Endodermal cell (in vitro differentiated cells): ENCODE measurements around the gene SLAMF6. TPM values are rescaled to one million over a fixed set of nuclear protein-coding genes. Genes with fewer than 3 reads are reported as not detected.

ENCODE experiments used
- DNase-seq: peaks from one replicate; pipeline ENCODE4 v3.0.0-alpha.2; 2017
- H3K27ac ChIP-seq: 2 replicates; pipeline ENCODE4 v1.5.1; 2013; ENCODE audit warnings: mild to moderate bottlenecking, low read depth, low read length, moderate library complexity
- H3K27me3 ChIP-seq: 2 replicates; pipeline ENCODE4 v1.6.1; 2013; ENCODE audit warnings: mild to moderate bottlenecking, low read length, moderate library complexity; ENCODE audit not compliant: insufficient read depth, control insufficient read depth, poor library complexity, severe bottlenecking
- H3K36me3 ChIP-seq: 2 replicates; pipeline ENCODE4 v1.7.0; 2013; ENCODE audit warnings: mild to moderate bottlenecking, low read length, moderate library complexity; ENCODE audit not compliant: control insufficient read depth, insufficient read depth
- H3K4me1 ChIP-seq: one replicate; pipeline ENCODE4 v1.7.0; 2013; ENCODE audit warnings: low read length; ENCODE audit not compliant: control insufficient read depth, insufficient read depth
- H3K4me3 ChIP-seq: 2 replicates; pipeline ENCODE4 v1.5.1; 2013; ENCODE audit warnings: mild to moderate bottlenecking, low read length, moderate library complexity
- H3K9ac ChIP-seq: 2 replicates; pipeline ENCODE4 v1.6.1; 2013; ENCODE audit warnings: mild to moderate bottlenecking, low read length, moderate library complexity; ENCODE audit not compliant: poor library complexity, severe bottlenecking; ENCODE audit errors: extremely low read depth
- H3K9me3 ChIP-seq: 2 replicates; pipeline ENCODE4 v1.6.1; 2013; ENCODE audit warnings: mild to moderate bottlenecking, low read length, moderate library complexity; ENCODE audit not compliant: control insufficient read depth
- H3K27ac Mint-ChIP-seq: 2 replicates; pipeline ENCODE4 v1.8.0; 2020; ENCODE audit warnings: mixed read lengths
- H3K27me3 Mint-ChIP-seq: 2 replicates; pipeline ENCODE4 v1.8.0; 2021; ENCODE audit warnings: mild to moderate bottlenecking, mixed read lengths; ENCODE audit not compliant: insufficient read depth
- H3K36me3 Mint-ChIP-seq: 2 replicates; pipeline ENCODE4 v1.8.0; 2020; ENCODE audit warnings: low read depth, mixed read lengths
- H3K4me1 Mint-ChIP-seq: 2 replicates; pipeline ENCODE4 v1.8.0; 2020; ENCODE audit warnings: mixed read lengths
- H3K4me3 Mint-ChIP-seq: 2 replicates; pipeline ENCODE4 v1.8.0; 2020; ENCODE audit warnings: mild to moderate bottlenecking, moderate library complexity, mixed read lengths
- H3K9me3 Mint-ChIP-seq: 2 replicates; pipeline ENCODE4 v1.8.0; 2020; ENCODE audit warnings: mild to moderate bottlenecking, mixed read lengths
- WGBS, 2 experiments: methylation state at CpG; one replicate each; pipeline versions ENCODE4 v1.1.5 to v1.1.7; 2013; ENCODE audit warnings: missing lambda C conversion rate in 2 of 2, mixed read lengths in 1 of 2; ENCODE audit not compliant: insufficient coverage in 1 of 2, insufficient read length in 1 of 2; 5-methylcytosine and 5-hydroxymethylcytosine counted together
- total RNA-seq, 2 donors: library from RNA; stranded (reverse); fragmentation: NEBNext Ultra II Directional in 1 of 2; extraction: Animal tissue kit (Norgen Biotek cat#: 25700) in 1 of 2; gene quantifications; 2 replicates in 1 of 2; 3 replicates in 1 of 2; pipeline ENCODE4 v1.2.1, GENCODE V29; 2021
- TF ChIP-seq, protein P1 (sequence below): fragments of 200-600 bp; sonication (generic); conservative IDR thresholded peaks from 2 replicates; pipeline ENCODE4 v1.5.0; 2021; ENCODE audit warnings: antibody characterized with exemption, mild to moderate bottlenecking

The SLAMF6 gene
- total RNA-seq, 2 donors from 2014 or later: not detected

DNA sequence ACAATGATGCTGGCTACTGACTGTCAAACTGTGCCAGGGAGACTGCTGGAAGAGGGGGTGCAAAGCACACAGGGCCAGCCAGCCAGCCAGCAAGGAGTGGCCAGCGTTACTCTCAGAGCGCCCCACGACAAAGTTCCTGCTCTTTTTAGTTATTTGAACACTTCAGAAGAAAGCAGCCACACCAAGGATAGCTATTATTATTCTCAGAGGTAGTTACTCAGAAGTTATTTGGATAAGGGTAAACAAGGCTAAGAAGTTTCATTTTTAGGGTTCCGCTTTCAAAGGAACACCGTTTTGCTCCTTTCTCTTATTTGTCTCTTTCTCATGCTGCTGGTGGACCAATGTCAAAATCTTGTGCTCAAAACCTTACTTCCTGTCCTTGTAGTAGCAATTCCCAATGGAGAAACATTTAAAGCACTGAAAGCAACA, 62.8 kb downstream of the SLAMF6 start:
- 91 to 100% methylated on average over 2 to 5 of the region's 5 CpGs for WGBS, 2 experiments
- Mint-ChIP-seq H3K4me3 (no peak overlapping the region), H3K27ac (no peak overlapping the region), H3K4me1 (peaks cover 9% of the 10 kb centered on the region), H3K27me3 (no peaks in the 10 kb centered on the region), H3K36me3 (no peaks in the 10 kb centered on the region), H3K9me3 (no peaks in the 10 kb centered on the region)
- no peak overlapping the region for H3K27ac ChIP-seq
- H3K4me1 ChIP-seq: no peaks in the 10 kb centered on the region
- no peaks in the 10 kb centered on the region for H3K36me3 ChIP-seq
- DNase-seq: no peak
- TF ChIP-seq, protein P1, sequence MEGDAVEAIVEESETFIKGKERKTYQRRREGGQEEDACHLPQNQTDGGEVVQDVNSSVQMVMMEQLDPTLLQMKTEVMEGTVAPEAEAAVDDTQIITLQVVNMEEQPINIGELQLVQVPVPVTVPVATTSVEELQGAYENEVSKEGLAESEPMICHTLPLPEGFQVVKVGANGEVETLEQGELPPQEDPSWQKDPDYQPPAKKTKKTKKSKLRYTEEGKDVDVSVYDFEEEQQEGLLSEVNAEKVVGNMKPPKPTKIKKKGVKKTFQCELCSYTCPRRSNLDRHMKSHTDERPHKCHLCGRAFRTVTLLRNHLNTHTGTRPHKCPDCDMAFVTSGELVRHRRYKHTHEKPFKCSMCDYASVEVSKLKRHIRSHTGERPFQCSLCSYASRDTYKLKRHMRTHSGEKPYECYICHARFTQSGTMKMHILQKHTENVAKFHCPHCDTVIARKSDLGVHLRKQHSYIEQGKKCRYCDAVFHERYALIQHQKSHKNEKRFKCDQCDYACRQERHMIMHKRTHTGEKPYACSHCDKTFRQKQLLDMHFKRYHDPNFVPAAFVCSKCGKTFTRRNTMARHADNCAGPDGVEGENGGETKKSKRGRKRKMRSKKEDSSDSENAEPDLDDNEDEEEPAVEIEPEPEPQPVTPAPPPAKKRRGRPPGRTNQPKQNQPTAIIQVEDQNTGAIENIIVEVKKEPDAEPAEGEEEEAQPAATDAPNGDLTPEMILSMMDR: no peak
- H3K27me3 ChIP-seq: no peaks in the 10 kb centered on the region
- H3K9me3 ChIP-seq: no peaks in the 10 kb centered on the region
- H3K9ac ChIP-seq: no peak overlapping the region
- no peak overlapping the region for H3K4me3 ChIP-seq

- Mint-ChIP-seq H3K27ac (no peak overlapping the region), H3K36me3 (no peaks in the 10 kb centered on the region), H3K9me3 (no peaks in the 10 kb centered on the region), H3K4me1 (peaks cover 9% of the 10 kb centered on the region), H3K4me3 (no peak overlapping the region), H3K27me3 (no peaks in the 10 kb centered on the region)
- Histone ChIP-seq H3K9me3 (no peaks in the 10 kb centered on the region), H3K36me3 (no peaks in the 10 kb centered on the region), H3K27ac (no peak overlapping the region), H3K27me3 (no peaks in the 10 kb centered on the region), H3K4me3 (no peak overlapping the region), H3K9ac (no peak overlapping the region), H3K4me1 (no peaks in the 10 kb centered on the region)
- TF ChIP-seq, protein P1: no peak
- DNase-seq: no peak
- WGBS, 2 experiments: 84 to 100% methylated on average over 1 to 2 of the region's 2 CpGs
These were observed 63.4 kb downstream of the SLAMF6 start for GRCh38 chr1:160459687-160460086.

- Mint-ChIP-seq H3K36me3 (no peaks in the 10 kb centered on the region), H3K27me3 (no peaks in the 10 kb centered on the region), H3K27ac (no peak overlapping the region), H3K4me3 (no peak overlapping the region), H3K9me3 (no peaks in the 10 kb centered on the region), H3K4me1 (peaks cover 9% of the 10 kb centered on the region)
- Histone ChIP-seq H3K36me3 (no peaks in the 10 kb centered on the region), H3K27ac (no peak overlapping the region), H3K4me1 (no peaks in the 10 kb centered on the region), H3K9ac (no peak overlapping the region), H3K27me3 (no peaks in the 10 kb centered on the region), H3K4me3 (no peak overlapping the region), H3K9me3 (no peaks in the 10 kb centered on the region)
- DNase-seq: no peak
- TF ChIP-seq, protein P1: no peak
- 70% methylated on average over 2 of the region's 2 CpGs; no CpG with 5 or more reads in 1 of the 2 experiments for WGBS, 2 experiments
These were observed 64.0 kb downstream of the SLAMF6 start for GRCh38 chr1:160459056-160459455.
